ENCODE data around the gene PDE4D. TPM values are rescaled to one million over a fixed set of nuclear protein-coding genes. Genes with fewer than 3 reads are reported as not detected.

Gene PDE4D
- total and polyA plus RNA-seq, 3 donors from 2014 or later = 7.8 to 13.9 (median 8.7) TPM

- WGBS, 2 donors = 60% methylated on average over 2 of the region's 2 CpGs
- no peak for DNase-seq
- H3K4me1 ChIP-seq = no peaks in the 10 kb centered on the region
- no peak for TF ChIP-seq POLR2A (IDR thresholded peaks at IDR 0.05)
- no peak for TF ChIP-seq CTCF (IDR thresholded peaks at IDR 0.05)
- H3K4me3 ChIP-seq = no peak overlapping the region
- no peaks in the 10 kb centered on the region for H3K9me3 ChIP-seq
- no peaks in the 10 kb centered on the region for H3K36me3 ChIP-seq (ENCODE audit: low read depth, missing control alignments)
- H3K27ac ChIP-seq = no peak overlapping the region
- H3K27me3 ChIP-seq = no peaks in the 10 kb centered on the region
- intact Hi-C loops (cut with DNase I; ENCODE audit: low total_unique reads) = no loop called here
Measured at GRCh38 chr5:58940446-58940845, 953.1 kb downstream of the PDE4D start.

GRCh38 chr5:58939664-58940063 lies 953.9 kb downstream of the PDE4D start:
- TF ChIP-seq POLR2A (IDR thresholded peaks at IDR 0.05) = no peak
- TF ChIP-seq CTCF (IDR thresholded peaks at IDR 0.05) = no peak
- intact Hi-C loops (cut with DNase I; ENCODE audit: low total_unique reads) = no loop called here
- 48 to 89% methylated on average over 1 of the region's 1 CpG for WGBS, 2 donors

GRCh38 chr5:58938563-58939424 lies 954.7 kb downstream of the PDE4D start:
- DNase-seq = no peak
- Histone ChIP-seq H3K9me3 (no peaks in the 10 kb centered on the region), H3K4me1 (no peaks in the 10 kb centered on the region), H3K36me3 (ENCODE audit: low read depth, missing control alignments) (no peaks in the 10 kb centered on the region), H3K27me3 (no peaks in the 10 kb centered on the region), H3K4me3 (no peak overlapping the region), H3K27ac (no peak overlapping the region)
- 68% methylated on average over 9 to 10 of the region's 10 CpGs for WGBS, 2 donors
- no peak for TF ChIP-seq POLR2A (IDR thresholded peaks at IDR 0.05)
- TF ChIP-seq CTCF (IDR thresholded peaks at IDR 0.05) = no peak
- intact Hi-C loops (cut with DNase I; ENCODE audit: low total_unique reads) = no loop called here

More at GRCh38 chr5:58939664-58940063, 953.9 kb downstream of the PDE4D start:
- no peaks in the 10 kb centered on the region for H3K36me3 ChIP-seq (ENCODE audit: low read depth, missing control alignments)
- H3K4me3 ChIP-seq = no peak overlapping the region
- no peaks in the 10 kb centered on the region for H3K9me3 ChIP-seq
- H3K27ac ChIP-seq = no peak overlapping the region
- no peaks in the 10 kb centered on the region for H3K27me3 ChIP-seq
- DNase-seq = no peak
- no peaks in the 10 kb centered on the region for H3K4me1 ChIP-seq

- intact Hi-C loops (cut with DNase I; ENCODE audit: low total_unique reads) = no loop called here
- 68 to 88% methylated on average over 6 to 9 of the region's 19 CpGs for WGBS, 2 donors
- H3K9me3 ChIP-seq = no peaks in the 10 kb centered on the region
- DNase-seq = no peak
- H3K4me1 ChIP-seq = no peaks in the 10 kb centered on the region
- H3K4me3 ChIP-seq = peak overlapping the region in 1 of 2 donors; percentile 38
- TF ChIP-seq POLR2A (IDR thresholded peaks at IDR 0.05) (no peak), CTCF (IDR thresholded peaks at IDR 0.05) (no peak)
- no peak overlapping the region for H3K27ac ChIP-seq
- H3K36me3 ChIP-seq (ENCODE audit: low read depth, missing control alignments) = no peaks in the 10 kb centered on the region
- no peaks in the 10 kb centered on the region for H3K27me3 ChIP-seq
Measured at GRCh38 chr5:58937031-58937681, 956.4 kb downstream of the PDE4D start.
